Hepatocyte (in vitro differentiated cells): ENCODE measurements around the gene SH2D3C. TPM values are rescaled to one million over a fixed set of nuclear protein-coding genes. Genes with fewer than 3 reads are reported as not detected.

ENCODE experiments used
- DNase-seq: peaks from one replicate; pipeline ENCODE4 v3.0.0-alpha.2; 2016; ENCODE audit warnings: low spot score
- H2AFZ ChIP-seq: fragments of 200-600 bp; sonication (generic); 2 replicates; pipeline ENCODE4 v1.6.0; 2016; ENCODE audit warnings: antibody characterized with exemption, mild to moderate bottlenecking
- H3K27ac ChIP-seq: fragments of 200-600 bp; sonication (generic); 2 replicates; pipeline ENCODE4 v1.5.1; 2016; ENCODE audit warnings: mild to moderate bottlenecking
- H3K27me3 ChIP-seq: fragments of 200-600 bp; sonication (generic); 2 replicates; pipeline ENCODE4 v1.6.1; 2016
- H3K36me3 ChIP-seq: fragments of 200-600 bp; sonication (generic); replicated peaks from 2 replicates; pipeline ENCODE4 v1.5.1; 2016; ENCODE audit warnings: low read depth; ENCODE audit not compliant: insufficient read depth
- H3K4me1 ChIP-seq: fragments of 200-600 bp; sonication (generic); 2 replicates; pipeline ENCODE4 v1.5.1; 2016; ENCODE audit warnings: mild to moderate bottlenecking, moderate library complexity; ENCODE audit not compliant: insufficient read depth
- H3K4me2 ChIP-seq: fragments of 200-600 bp; sonication (generic); 2 replicates; pipeline ENCODE4 v1.6.0; 2016
- H3K4me3 ChIP-seq: fragments of 200-600 bp; sonication (generic); 2 replicates; pipeline ENCODE4 v1.5.1; 2016; ENCODE audit warnings: mild to moderate bottlenecking
- H3K79me2 ChIP-seq: fragments of 200-600 bp; sonication (generic); 2 replicates; pipeline ENCODE4 v1.6.0; 2017; ENCODE audit warnings: mild to moderate bottlenecking
- H3K9me2 ChIP-seq: fragments of 200-600 bp; sonication (generic); replicated peaks from 2 replicates; pipeline ENCODE4 v1.6.0; 2017; ENCODE audit warnings: mild to moderate bottlenecking; ENCODE audit not compliant: insufficient read depth
- H3K9me3 ChIP-seq: fragments of 200-600 bp; sonication (generic); 2 replicates; pipeline ENCODE4 v1.5.1; 2016; ENCODE audit warnings: low read depth, mild to moderate bottlenecking
- H4K20me1 ChIP-seq: fragments of 200-600 bp; sonication (generic); 2 replicates; pipeline ENCODE4 v1.6.0; 2016; ENCODE audit warnings: mild to moderate bottlenecking; ENCODE audit not compliant: insufficient read depth, poor library complexity, severe bottlenecking
- CTCF ChIP-seq: fragments of 200-600 bp; sonication (generic); IDR thresholded peaks from 2 replicates; pipeline ENCODE4 v1.5.1; 2016; ENCODE audit warnings: antibody characterized with exemption, mild to moderate bottlenecking; ENCODE audit not compliant: poor library complexity
- EZH2 ChIP-seq: fragments of 200-600 bp; sonication (generic); IDR thresholded peaks from 2 replicates; pipeline ENCODE4 v1.6.1; 2016; ENCODE audit warnings: antibody characterized with exemption, mild to moderate bottlenecking, borderline replicate concordance
- EZH2phosphoT487 ChIP-seq: fragments of 200-600 bp; sonication (generic); IDR thresholded peaks from one replicate; pipeline ENCODE4 v1.6.1; 2018; ENCODE audit warnings: antibody characterized with exemption, mild to moderate bottlenecking, low read depth, moderate library complexity; ENCODE audit not compliant: unreplicated experiment, severe bottlenecking
- WGBS: methylation state at CpG from one replicate; pipeline ENCODE4 v1.1.6; 2016; ENCODE audit warnings: low lambda C conversion rate; ENCODE audit errors: missing lambda C conversion rate; 5-methylcytosine and 5-hydroxymethylcytosine counted together
- polyA plus RNA-seq: library from polyadenylated mRNA; unstranded; fragments of >200 nt; fragmentation: Nextera tagmentation; extraction: Ambion mirVana; gene quantifications from 2 replicates; pipeline ENCODE4 v1.2.1, GENCODE V29; 2016
- total RNA-seq: library from RNA; depleted of rRNA; stranded (reverse); fragments of >200 nt; gene quantifications from 2 replicates; pipeline ENCODE4 v1.2.3, GENCODE V29; 2014

The SH2D3C gene
- total and polyA plus RNA-seq, 2 experiments from 2014 or later = 0.23 to 0.89 TPM

GRCh38 chr9:127779136-127779981 is 893 bp upstream of the SH2D3C start:
- no peak for TF ChIP-seq EZH2phosphoT487
- TF ChIP-seq CTCF = no peak
- no peak for TF ChIP-seq EZH2
- no peaks in the 10 kb centered on the region for H3K27me3 ChIP-seq
- H3K4me3 ChIP-seq = no peak overlapping the region
- 88% methylated on average over 17 of the region's 17 CpGs for WGBS
- no peaks in the 10 kb centered on the region for H3K4me1 ChIP-seq
- H3K79me2 ChIP-seq = no peaks in the 10 kb centered on the region
- H4K20me1 ChIP-seq = no peaks in the 10 kb centered on the region
- H3K27ac ChIP-seq = no peak overlapping the region
- no peak overlapping the region for H2AFZ ChIP-seq
- DNase-seq = no peak
- no peaks in the 10 kb centered on the region for H3K9me3 ChIP-seq
- no peak overlapping the region for H3K4me2 ChIP-seq
- H3K9me2 ChIP-seq = no peaks in the 10 kb centered on the region
- no peaks in the 10 kb centered on the region for H3K36me3 ChIP-seq

- H4K20me1 ChIP-seq = no peaks in the 10 kb centered on the region
- TF ChIP-seq EZH2 = no peak
- no peak for TF ChIP-seq EZH2phosphoT487
- no peak for TF ChIP-seq CTCF
- no peaks in the 10 kb centered on the region for H3K27me3 ChIP-seq
- 94% methylated on average over 16 of the region's 18 CpGs for WGBS
- no peak overlapping the region for H2AFZ ChIP-seq
- no peaks in the 10 kb centered on the region for H3K79me2 ChIP-seq
- H3K27ac ChIP-seq = no peak overlapping the region
- H3K9me3 ChIP-seq = no peaks in the 10 kb centered on the region
- no peak overlapping the region for H3K4me3 ChIP-seq
- no peaks in the 10 kb centered on the region for H3K36me3 ChIP-seq
- no peak for DNase-seq
- no peaks in the 10 kb centered on the region for H3K9me2 ChIP-seq
- no peaks in the 10 kb centered on the region for H3K4me1 ChIP-seq
- no peak overlapping the region for H3K4me2 ChIP-seq
Measured at GRCh38 chr9:127777368-127777980, 992 bp downstream of the SH2D3C start.

- Histone ChIP-seq H3K4me1 (no peaks in the 10 kb centered on the region), H3K79me2 (no peaks in the 10 kb centered on the region), H3K4me2 (no peak overlapping the region), H3K9me3 (no peaks in the 10 kb centered on the region), H2AFZ (no peak overlapping the region), H4K20me1 (no peaks in the 10 kb centered on the region), H3K36me3 (no peaks in the 10 kb centered on the region), H3K27ac (no peak overlapping the region), H3K27me3 (no peaks in the 10 kb centered on the region), H3K9me2 (no peaks in the 10 kb centered on the region), H3K4me3 (no peak overlapping the region)
- 89% methylated on average over 5 of the region's 5 CpGs for WGBS
- no peak for TF ChIP-seq EZH2phosphoT487
- TF ChIP-seq CTCF = no peak
- no peak for TF ChIP-seq EZH2
- no peak for DNase-seq
Measured at GRCh38 chr9:127776924-127777289, 1.6 kb downstream of the SH2D3C start.
